Activated naive CD4-positive, alpha-beta T cell treated with anti-CD3 and anti-CD28 coated beads, Interleukin-2, amount 10 ng/mL, durations not matched to agents 7 days and 5 days (primary cell): ENCODE measurements around the gene CST7.
A peak's percentile ranks its signal among the peaks of the same experiment; 100 is the strongest.
"Not testable (repeated sequence)": the region's sequence is repeated elsewhere in the genome, so short reads cannot be mapped to it uniquely, and the experiment has no call there.

ENCODE experiments used
- CTCF ChIA-PET: fragments of 350-600 bp; sonication (Branson Sonifier 250); formaldehyde crosslinking; loops from one replicate; lab custom pipeline; 2021; ENCODE audit warnings: antibody characterized with exemption; lab: Charles Lee
- DNase-seq: peaks from one replicate; pipeline ENCODE4 v3.0.0-alpha.2; 2020
- H3K27ac Mint-ChIP-seq: one replicate; pipeline ENCODE4 v1.8.0; 2021; ENCODE audit warnings: mild to moderate bottlenecking, moderate library complexity, mixed read lengths
- H3K27me3 Mint-ChIP-seq: one replicate; pipeline ENCODE4 v1.8.0; 2021; ENCODE audit warnings: mild to moderate bottlenecking, mixed read lengths
- H3K36me3 Mint-ChIP-seq: one replicate; pipeline ENCODE4 v1.8.0; 2021; ENCODE audit warnings: mixed read lengths
- H3K4me1 Mint-ChIP-seq: one replicate; pipeline ENCODE4 v1.8.0; 2021; ENCODE audit warnings: mixed read lengths
- H3K4me3 Mint-ChIP-seq: one replicate; pipeline ENCODE4 v1.8.0; 2021; ENCODE audit warnings: mild to moderate bottlenecking, moderate library complexity, mixed read lengths
- H3K9me3 Mint-ChIP-seq: one replicate; pipeline ENCODE4 v1.8.0; 2021; ENCODE audit warnings: mixed read lengths

The CST7 gene

DNA sequence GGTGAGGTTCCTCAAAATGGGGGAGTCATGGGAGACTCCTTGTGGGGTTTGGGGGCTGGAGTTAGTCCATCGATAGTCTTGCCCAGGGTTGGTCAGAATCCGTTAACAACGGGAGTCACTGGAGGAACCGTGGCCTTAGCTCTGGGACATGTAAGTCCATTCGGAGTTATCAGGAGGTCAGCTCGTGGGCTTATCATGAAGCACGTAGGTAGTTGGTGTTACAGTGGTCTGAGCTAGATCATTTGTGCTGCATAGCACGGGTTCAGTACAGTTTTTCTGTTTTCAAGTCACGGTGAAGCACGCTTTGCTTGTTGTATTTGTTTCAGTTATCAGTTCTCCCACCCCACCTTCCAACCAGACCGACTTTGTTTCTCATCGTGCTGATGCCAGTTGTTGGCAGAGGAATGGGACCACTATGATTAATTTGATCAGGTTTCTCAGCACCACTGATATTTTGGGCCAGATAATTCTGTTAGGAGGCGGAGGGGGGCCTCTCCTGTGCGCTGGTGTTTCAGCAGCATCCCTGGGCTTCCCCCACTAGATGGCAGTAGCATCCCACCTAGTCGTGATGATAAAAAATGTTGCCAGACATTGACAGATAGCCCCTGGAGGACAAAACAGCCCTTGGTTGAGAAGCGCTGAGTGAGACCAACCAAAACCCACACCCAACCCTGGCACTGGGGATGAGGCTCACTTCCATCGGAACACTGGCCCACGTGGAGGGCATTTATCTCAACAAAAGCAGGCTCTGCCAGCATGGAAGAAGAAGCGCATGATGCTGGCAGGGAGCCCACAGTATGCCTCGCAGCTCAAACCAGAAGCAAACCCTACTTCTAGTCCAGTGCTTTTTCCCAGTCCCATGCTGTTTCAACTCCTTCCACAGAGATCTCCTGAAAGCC, 45.6 kb downstream of the CST7 start:
- Mint-ChIP-seq H3K4me1 (peaks cover 41% of the 10 kb centered on the region), H3K4me3 (no peak overlapping the region), H3K27ac (no peak overlapping the region), H3K27me3 (peaks cover 39% of the 10 kb centered on the region), H3K36me3 (peaks cover 8% of the 10 kb centered on the region), H3K9me3 (no peaks in the 10 kb centered on the region)
- CTCF ChIA-PET: interaction anchor here (0.6 to 7.4 kb wide), 17 partner anchors 9 to 404 kb away, joined by 3 to 184 read pairs (median 4); partner anchors contain the start of gene ACSS1
- peak; percentile 88 for DNase-seq

DNA sequence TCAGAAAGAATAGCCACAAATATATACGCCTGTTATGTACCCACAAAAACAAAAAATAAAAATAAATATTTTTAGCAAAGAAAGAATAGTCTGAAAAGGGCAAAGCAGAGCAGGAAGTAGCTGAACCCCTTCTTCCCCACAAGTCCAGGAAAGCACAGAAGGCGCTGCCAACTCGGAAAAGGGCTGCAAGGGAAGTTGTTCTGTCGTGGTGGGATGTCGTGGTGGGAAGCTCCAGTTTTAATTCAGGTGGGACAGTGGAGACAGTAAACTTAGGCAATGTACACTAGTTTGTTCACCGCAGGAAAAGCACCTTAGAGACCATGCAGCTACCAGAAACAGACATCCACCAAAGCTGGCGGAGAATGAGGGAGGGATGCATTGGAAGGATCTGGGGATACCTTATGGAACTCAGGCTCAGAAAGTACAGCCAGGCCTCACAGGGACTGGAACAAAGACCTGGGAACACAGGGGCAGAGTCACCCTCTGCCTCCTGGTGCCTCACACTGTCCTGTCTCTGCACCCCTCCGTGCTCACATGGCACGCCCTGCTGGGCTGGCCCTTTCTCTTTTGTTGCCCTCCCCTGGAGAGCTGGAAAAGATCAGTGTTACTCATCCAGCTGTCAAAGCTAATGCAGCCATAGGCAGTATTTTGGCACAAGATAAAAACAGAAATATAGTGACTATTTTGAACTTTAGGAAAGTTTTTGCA, 46.8 kb downstream of the CST7 start:
- Mint-ChIP-seq H3K27ac (no peak overlapping the region), H3K9me3 (no peaks in the 10 kb centered on the region), H3K4me3 (no peak overlapping the region), H3K4me1 (peaks cover 31% of the 10 kb centered on the region), H3K36me3 (peaks cover 2% of the 10 kb centered on the region), H3K27me3 (peaks cover 39% of the 10 kb centered on the region)
- DNase-seq: no peak
- CTCF ChIA-PET: interaction anchor here (0.6 to 7.4 kb wide), 10 partner anchors 8 to 1897 kb away, joined by 3 to 184 read pairs (median 4); partner anchors contain the start of gene ACSS1

DNA sequence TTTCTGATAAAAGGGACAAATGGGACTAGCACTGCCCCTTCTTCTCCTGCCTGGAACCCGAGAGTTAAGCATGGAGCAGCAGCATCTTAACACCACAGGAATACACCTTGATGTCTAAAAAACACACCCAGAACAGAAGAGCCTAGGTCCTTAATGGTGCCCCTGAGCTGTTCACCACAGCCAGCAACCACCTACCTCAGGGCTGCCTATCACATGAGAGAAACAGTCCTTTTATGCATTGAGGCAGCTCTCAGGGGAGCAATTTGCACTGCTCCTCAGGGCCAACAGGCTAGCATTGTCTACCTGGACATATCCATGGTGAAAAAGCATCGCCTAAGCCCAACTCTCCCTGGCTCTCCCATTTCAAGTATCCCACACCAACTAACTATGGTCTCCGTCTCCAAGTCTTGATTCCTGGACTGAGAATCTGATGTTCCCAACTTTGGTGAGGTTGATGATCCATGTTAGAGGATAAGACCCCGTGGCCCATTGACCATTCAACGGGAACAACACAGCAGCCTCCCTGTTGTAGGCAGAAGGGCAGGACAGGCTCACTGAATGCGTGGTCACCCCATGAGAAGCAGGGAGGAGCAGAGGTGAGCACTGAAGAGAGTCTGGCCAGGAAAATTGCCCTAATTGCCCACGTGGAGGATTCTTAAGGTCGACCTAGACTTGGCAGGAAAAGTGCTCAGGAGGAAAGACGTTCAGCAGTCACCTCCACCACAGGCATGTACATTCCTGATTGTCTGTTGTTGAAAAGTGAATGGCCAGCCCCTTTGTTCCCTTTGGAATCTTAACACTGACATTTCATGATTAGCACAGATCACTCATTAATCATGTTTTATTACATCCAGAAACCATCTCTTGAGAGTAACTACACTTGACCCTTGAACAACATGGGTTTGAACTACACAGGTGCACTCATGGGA, 47.6 kb downstream of the CST7 start:
- H3K36me3 Mint-ChIP-seq: peaks cover under 1% of the 10 kb centered on the region
- H3K4me3 Mint-ChIP-seq: no peak overlapping the region
- H3K27ac Mint-ChIP-seq: no peak overlapping the region
- CTCF ChIA-PET: interaction anchor here (0.6 to 7.4 kb wide), 9 partner anchors 14 to 1898 kb away, joined by 3 to 184 read pairs (median 4); partner anchors contain the start of gene ACSS1
- H3K27me3 Mint-ChIP-seq: peaks cover 39% of the 10 kb centered on the region
- no peak for DNase-seq
- peaks cover 22% of the 10 kb centered on the region for H3K4me1 Mint-ChIP-seq
- no peaks in the 10 kb centered on the region for H3K9me3 Mint-ChIP-seq

DNA sequence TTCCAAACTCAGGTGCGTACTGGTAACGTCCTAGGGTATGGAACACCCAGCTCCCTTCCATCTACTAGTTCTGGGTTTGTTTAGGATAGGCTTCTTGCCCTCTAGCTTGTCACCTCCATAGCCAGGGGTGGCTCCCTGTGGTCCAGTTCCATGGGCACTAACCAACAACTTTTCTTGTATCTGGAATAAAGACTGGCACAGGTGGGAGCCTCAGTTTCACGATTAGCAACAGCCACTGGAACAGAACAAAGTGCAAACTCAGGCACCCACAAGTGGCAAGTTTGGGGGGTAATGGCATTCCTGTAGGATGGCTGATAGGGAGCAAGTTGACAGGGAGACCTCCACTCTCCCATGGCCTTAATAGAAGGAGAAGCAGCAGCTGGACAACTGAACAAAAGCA, 49.1 kb downstream of the CST7 start:
- no peak overlapping the region for H3K4me3 Mint-ChIP-seq
- H3K36me3 Mint-ChIP-seq: peaks cover 11% of the 10 kb centered on the region
- no peaks in the 10 kb centered on the region for H3K9me3 Mint-ChIP-seq
- CTCF ChIA-PET: interaction anchor here (1.2 to 7.4 kb wide), 5 partner anchors 38 to 180 kb away, joined by 3 to 184 read pairs (median 5); partner anchors contain the start of gene ACSS1
- H3K4me1 Mint-ChIP-seq: peaks cover 13% of the 10 kb centered on the region
- no peak overlapping the region for H3K27ac Mint-ChIP-seq
- no peak for DNase-seq
- H3K27me3 Mint-ChIP-seq: peaks cover 39% of the 10 kb centered on the region

DNA sequence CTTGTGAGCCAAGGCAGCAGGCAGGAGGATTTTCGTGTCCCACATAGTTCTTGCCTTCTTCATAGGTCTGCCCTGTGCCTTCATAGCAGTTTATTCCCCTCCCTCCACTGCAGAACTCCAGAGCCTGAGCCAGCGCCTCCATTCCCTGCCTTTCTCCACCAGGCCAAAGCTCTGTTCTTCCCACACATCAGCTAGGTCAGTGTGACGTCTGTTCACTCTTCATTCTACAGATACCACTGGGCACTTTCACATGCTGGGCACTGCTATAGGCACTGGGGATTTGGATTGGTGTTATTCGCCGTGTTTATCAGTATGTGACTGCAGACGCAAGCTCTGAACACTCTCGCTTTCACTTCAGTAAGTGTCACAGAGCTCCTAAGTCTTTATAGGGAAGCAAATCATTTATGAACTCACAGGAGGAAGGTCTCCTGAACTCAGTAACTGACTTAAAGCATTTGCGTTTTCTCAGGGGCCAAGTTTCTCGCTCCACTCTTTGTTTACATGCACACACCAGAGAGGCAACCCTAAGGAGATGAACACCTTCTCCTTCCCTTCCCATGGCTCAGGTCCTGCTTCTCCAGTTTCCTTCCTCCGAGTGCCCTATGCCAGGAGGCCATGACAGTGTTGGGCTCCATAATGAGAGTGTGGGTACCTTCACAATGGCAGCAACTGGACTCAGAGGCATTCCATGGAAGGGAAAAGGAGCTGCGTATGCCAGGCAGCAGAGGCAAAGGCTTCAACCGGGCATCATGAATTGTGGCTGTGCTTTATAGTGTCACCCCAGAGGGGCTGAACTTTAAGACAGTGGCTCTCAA, 49.8 kb downstream of the CST7 start:
- Mint-ChIP-seq H3K36me3 (peaks cover 14% of the 10 kb centered on the region), H3K9me3 (no peaks in the 10 kb centered on the region), H3K27ac (peak overlapping the region; percentile 16), H3K4me3 (no peak overlapping the region), H3K4me1 (peaks cover 8% of the 10 kb centered on the region), H3K27me3 (peaks cover 39% of the 10 kb centered on the region)
- DNase-seq: no peak
- CTCF ChIA-PET: interaction anchor here (1.2 to 7.4 kb wide), 4 partner anchors 37 to 180 kb away, joined by 3 to 184 read pairs (median 4); partner anchors contain the start of gene ACSS1

DNA sequence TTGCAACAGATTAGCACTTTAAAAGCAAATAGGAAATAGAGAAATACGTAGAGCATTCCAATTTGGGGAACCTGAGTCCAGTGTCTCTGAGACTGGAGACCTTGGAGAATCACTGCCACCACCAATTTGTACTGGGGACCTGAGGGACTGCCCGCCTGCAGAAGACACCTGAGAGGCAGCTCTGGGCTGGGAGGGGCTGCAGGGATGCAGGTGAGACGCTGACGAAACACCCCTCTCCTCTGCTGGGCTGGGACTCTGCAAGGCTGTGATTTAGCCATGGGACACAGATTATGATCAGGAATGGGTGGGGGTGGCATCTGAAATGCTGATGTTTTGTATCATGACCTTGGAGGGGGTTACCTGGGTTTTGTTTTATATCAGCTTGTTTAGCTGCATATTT, 50.5 kb downstream of the CST7 start:
- CTCF ChIA-PET: interaction anchor here (1.4 to 7.4 kb wide), 2 partner anchors 37 to 61 kb away, joined by 3 to 184 read pairs; partner anchors contain the start of gene ACSS1
- Mint-ChIP-seq H3K4me1 (peaks cover 4% of the 10 kb centered on the region), H3K36me3 (peaks cover 16% of the 10 kb centered on the region), H3K27me3 (peaks cover 39% of the 10 kb centered on the region), H3K9me3 (no peaks in the 10 kb centered on the region), H3K27ac (no peak overlapping the region), H3K4me3 (no peak overlapping the region)
- DNase-seq: no peak

DNA sequence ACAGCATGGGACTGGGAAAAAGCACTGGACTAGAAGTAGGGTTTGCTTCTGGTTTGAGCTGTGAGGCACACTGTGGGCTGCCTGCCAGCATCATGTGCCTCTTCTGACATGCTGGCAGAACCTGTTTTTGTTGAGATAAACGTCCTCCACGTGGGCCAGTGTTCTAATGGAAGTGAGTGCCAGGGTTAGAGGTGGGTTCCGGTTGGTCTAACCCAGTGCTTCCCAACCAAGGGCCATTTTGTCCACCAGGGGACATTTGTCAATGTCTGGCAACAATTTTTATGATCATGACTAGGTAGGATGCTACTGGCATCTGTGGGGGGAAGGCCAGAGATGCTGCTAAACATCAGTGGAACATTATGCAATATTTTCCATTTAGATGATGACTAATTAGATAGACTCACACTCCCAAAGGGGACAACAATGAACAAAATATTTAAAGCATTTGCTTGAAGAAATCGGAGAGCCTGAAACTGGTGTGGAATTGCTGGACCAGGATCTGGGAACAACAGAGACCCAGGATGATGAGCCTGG, 51.3 kb downstream of the CST7 start:
- Mint-ChIP-seq H3K36me3 (peaks cover 16% of the 10 kb centered on the region), H3K9me3 (no peaks in the 10 kb centered on the region), H3K27me3 (peaks cover 35% of the 10 kb centered on the region), H3K4me3 (no peak overlapping the region), H3K4me1 (no peaks in the 10 kb centered on the region), H3K27ac (no peak overlapping the region)
- no peak for DNase-seq
- CTCF ChIA-PET: interaction anchor here (7.4 kb wide), 1 partner anchor 60 kb away, joined by 184 read pairs; the partner anchor contains the start of gene ACSS1

DNA sequence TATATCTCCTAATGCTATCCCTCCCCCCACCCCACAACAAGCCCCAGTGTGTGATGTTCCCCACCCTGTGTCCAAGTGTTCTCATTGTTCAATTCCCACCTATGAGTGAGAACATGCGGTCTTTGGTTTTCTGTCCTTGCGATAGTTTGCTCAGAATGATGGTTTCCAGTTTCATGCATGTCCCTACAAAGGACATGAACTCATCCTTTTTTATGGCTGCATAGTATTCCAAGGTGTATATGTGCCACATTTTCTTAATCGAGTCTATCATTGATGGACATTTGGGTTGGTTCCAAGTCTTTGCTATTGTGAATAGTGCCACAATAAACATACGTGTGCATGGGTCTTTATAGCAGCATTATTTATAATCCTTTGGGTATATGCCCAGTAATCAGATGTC, 52.3 kb downstream of the CST7 start:
- H3K9me3 Mint-ChIP-seq, H3K4me1 Mint-ChIP-seq, H3K4me3 Mint-ChIP-seq, CTCF ChIA-PET, H3K27ac Mint-ChIP-seq, DNase-seq: not testable (repeated sequence)
- H3K27me3 Mint-ChIP-seq: peaks cover 28% of the 10 kb centered on the region
- H3K36me3 Mint-ChIP-seq: peaks cover 21% of the 10 kb centered on the region

- DNase-seq: no peak
- no peaks in the 10 kb centered on the region for H3K4me1 Mint-ChIP-seq
- peaks cover 33% of the 10 kb centered on the region for H3K36me3 Mint-ChIP-seq
- no peak overlapping the region for H3K4me3 Mint-ChIP-seq
- peaks cover 16% of the 10 kb centered on the region for H3K27me3 Mint-ChIP-seq
- H3K27ac Mint-ChIP-seq: no peak overlapping the region
- H3K9me3 Mint-ChIP-seq: no peaks in the 10 kb centered on the region
- CTCF ChIA-PET: interaction anchor here (0.6 kb wide), 1 partner anchor 61 kb away, joined by 3 read pairs; no protein-coding TSS in a partner anchor
These were observed 53.9 kb downstream of the CST7 start for GRCh38 chr20:25003002-25003401.

- CTCF ChIA-PET: interaction anchor here (1.1 kb wide), 1 partner anchor 60 kb away, joined by 4 read pairs; no protein-coding TSS in a partner anchor
- Mint-ChIP-seq H3K27ac (no peak overlapping the region), H3K4me3 (no peak overlapping the region), H3K27me3 (no peaks in the 10 kb centered on the region), H3K36me3 (peaks cover 47% of the 10 kb centered on the region), H3K9me3 (no peaks in the 10 kb centered on the region), H3K4me1 (no peaks in the 10 kb centered on the region)
- DNase-seq: no peak
These were observed 56.2 kb downstream of the CST7 start for GRCh38 chr20:25005220-25005619.

DNA sequence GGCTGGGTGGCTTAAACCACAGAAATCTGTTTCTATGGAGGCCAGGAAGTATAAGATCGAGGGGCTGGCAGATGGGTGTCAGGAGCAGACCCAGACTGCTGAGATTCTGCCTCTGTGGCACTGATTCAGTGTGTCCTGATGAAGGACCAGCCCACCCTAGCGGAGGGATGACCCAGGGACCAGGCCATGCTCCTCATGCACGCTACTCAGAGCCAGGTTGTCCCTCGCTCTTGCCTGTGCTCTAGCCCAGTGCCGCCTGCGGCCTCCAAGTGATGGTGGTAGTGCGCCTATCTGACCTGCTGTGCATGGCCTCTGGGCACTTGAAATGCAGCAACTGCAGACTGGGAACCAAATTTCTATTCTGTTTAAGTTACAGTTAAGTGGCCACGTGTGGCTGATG, 56.6 kb downstream of the CST7 start:
- H3K27ac Mint-ChIP-seq: no peak overlapping the region
- H3K36me3 Mint-ChIP-seq: peaks cover 50% of the 10 kb centered on the region
- no peak for DNase-seq
- CTCF ChIA-PET: no interaction called here
- H3K27me3 Mint-ChIP-seq: no peaks in the 10 kb centered on the region
- H3K4me1 Mint-ChIP-seq: no peaks in the 10 kb centered on the region
- H3K4me3 Mint-ChIP-seq: no peak overlapping the region
- H3K9me3 Mint-ChIP-seq: no peaks in the 10 kb centered on the region

GRCh38 chr20:25006431-25007167, 57.5 kb downstream of the CST7 start:
- no peak overlapping the region for H3K27ac Mint-ChIP-seq

More at GRCh38 chr20:25006431-25007167, 57.5 kb downstream of the CST7 start:
- Mint-ChIP-seq H3K27me3 (no peaks in the 10 kb centered on the region), H3K4me3 (no peak overlapping the region), H3K9me3 (no peaks in the 10 kb centered on the region), H3K36me3 (peaks cover 51% of the 10 kb centered on the region), H3K4me1 (no peaks in the 10 kb centered on the region)
- CTCF ChIA-PET: no interaction called here
- no peak for DNase-seq
